HFFc6 (cell line): ENCODE results near the gene KRTAP3-3. TPM values are rescaled to one million over a fixed set of nuclear protein-coding genes. Genes with fewer than 3 reads are reported as not detected.

Source experiments
- DNase-seq: peaks from one replicate; pipeline ENCODE4 v3.0.0-alpha.2; 2018
- H3K27ac Mint-ChIP-seq: 2 replicates; pipeline ENCODE4 v1.8.0; 2020; ENCODE audit warnings: mild to moderate bottlenecking, mixed read lengths
- H3K27me3 Mint-ChIP-seq: 2 replicates; pipeline ENCODE4 v1.8.0; 2021; ENCODE audit warnings: mild to moderate bottlenecking, moderate library complexity, mixed read lengths; ENCODE audit not compliant: insufficient read depth
- H3K36me3 Mint-ChIP-seq: 2 replicates; pipeline ENCODE4 v1.8.0; 2021; ENCODE audit warnings: low read depth, mixed read lengths
- H3K4me1 Mint-ChIP-seq: 2 replicates; pipeline ENCODE4 v1.8.0; 2020; ENCODE audit warnings: low read depth, mixed read lengths
- H3K4me3 Mint-ChIP-seq: 2 replicates; pipeline ENCODE4 v1.8.0; 2020; ENCODE audit warnings: mild to moderate bottlenecking, moderate library complexity, mixed read lengths
- H3K9me3 Mint-ChIP-seq: 2 replicates; pipeline ENCODE4 v1.8.0; 2020; ENCODE audit warnings: mild to moderate bottlenecking, mixed read lengths
- CTCF ChIP-seq: fragments of 200-600 bp; sonication (generic); IDR thresholded peaks from 2 replicates; pipeline ENCODE4 v1.5.0; 2021; ENCODE audit warnings: antibody characterized with exemption, mild to moderate bottlenecking
- total RNA-seq, 6 experiments: library from RNA; stranded (reverse); fragmentation: NEBNext Ultra II Directional; extraction: Animal tissue kit (Norgen Biotek cat#: 25700); gene quantifications; 2 replicates in 1 of 6; 3 replicates in 5 of 6; pipeline ENCODE4 v1.2.3, GENCODE V29; 2021

KRTAP3-3 gene
- total RNA-seq, 6 experiments from 2014 or later, result not detected

DNA sequence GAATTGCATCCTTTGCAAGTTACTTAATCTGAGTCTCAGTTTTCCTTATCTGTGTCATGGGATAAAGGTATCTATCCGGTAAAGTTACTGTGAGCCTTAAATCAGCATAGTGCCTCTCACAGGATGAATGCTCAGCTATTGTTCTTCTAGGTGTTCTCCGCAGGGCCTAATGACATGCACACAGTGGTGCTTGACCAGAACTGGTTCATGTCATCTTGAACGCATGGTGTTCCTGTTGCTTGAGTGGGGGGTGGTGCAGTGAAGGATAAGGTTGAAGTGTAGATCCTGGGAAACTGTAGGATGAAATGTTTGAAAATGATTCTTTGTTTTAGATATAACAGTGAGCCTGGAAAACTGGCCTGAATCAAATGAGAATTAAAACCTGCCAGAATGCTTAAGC lies 13.8 kb downstream of the KRTAP3-3 start:
- TF ChIP-seq CTCF, result no peak
- Mint-ChIP-seq H3K4me3 (no peak overlapping the region), H3K27ac (no peak overlapping the region), H3K27me3 (no peaks in the 10 kb centered on the region), H3K9me3 (no peaks in the 10 kb centered on the region), H3K4me1 (no peaks in the 10 kb centered on the region), H3K36me3 (no peaks in the 10 kb centered on the region)
- no peak for DNase-seq

GRCh38 chr17:40978575-40979151 lies 15.3 kb downstream of the KRTAP3-3 start:
- Mint-ChIP-seq H3K27ac (no peak overlapping the region), H3K36me3 (no peaks in the 10 kb centered on the region), H3K4me1 (no peaks in the 10 kb centered on the region), H3K4me3 (no peak overlapping the region), H3K27me3 (no peaks in the 10 kb centered on the region), H3K9me3 (no peaks in the 10 kb centered on the region)
- no peak for DNase-seq
- no peak for TF ChIP-seq CTCF

DNA sequence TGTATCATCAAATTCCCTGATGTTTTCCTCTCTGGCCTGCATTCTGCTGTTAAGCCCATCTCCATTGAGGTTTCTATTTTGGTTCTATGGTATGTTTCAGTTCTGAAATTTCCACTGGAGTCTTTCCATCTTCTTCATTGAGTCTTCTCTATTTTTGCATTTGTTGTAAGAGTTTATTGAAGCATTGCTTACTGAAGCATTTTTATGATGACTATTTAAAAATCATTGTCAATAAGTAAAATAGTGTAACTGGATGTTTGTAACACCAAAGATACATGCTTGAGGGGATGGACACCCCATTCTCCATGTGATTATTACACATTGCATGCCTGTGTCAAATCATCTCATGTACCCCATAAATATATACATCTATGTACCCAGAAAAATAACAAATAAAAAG lies 18.4 kb downstream of the KRTAP3-3 start:
- Mint-ChIP-seq H3K27me3 (no peaks in the 10 kb centered on the region), H3K27ac (no peak overlapping the region), H3K4me3 (no peak overlapping the region), H3K9me3 (no peaks in the 10 kb centered on the region), H3K4me1 (no peaks in the 10 kb centered on the region), H3K36me3 (no peaks in the 10 kb centered on the region)
- TF ChIP-seq CTCF, result no peak
- no peak for DNase-seq

GRCh38 chr17:40974366-40974765 lies 19.6 kb downstream of the KRTAP3-3 start:
- no peak for TF ChIP-seq CTCF
- H3K4me1 Mint-ChIP-seq, result no peaks in the 10 kb centered on the region
- H3K27ac Mint-ChIP-seq, result no peak overlapping the region
- no peaks in the 10 kb centered on the region for H3K27me3 Mint-ChIP-seq
- no peak overlapping the region for H3K4me3 Mint-ChIP-seq
- no peaks in the 10 kb centered on the region for H3K9me3 Mint-ChIP-seq
- DNase-seq, result no peak
- no peaks in the 10 kb centered on the region for H3K36me3 Mint-ChIP-seq

DNA sequence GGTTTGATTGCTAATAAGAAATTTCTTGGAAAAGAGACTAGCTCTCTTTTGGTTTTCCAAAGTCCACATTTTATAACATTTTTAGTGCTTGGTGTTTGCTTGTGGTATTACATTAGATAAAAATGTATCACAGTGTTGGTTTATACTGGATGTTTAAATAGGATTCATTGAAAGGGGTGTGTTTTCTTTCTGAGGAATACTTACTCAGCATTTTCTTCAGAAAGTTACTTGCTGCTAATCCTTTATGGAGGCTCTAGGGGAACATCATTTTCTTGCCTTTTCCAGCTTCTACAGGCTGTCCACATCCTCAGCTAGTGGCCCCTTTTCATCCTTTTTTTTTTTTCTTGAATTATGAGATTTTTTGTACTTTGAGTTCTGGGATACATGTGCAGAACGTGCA lies 26.4 kb downstream of the KRTAP3-3 start:
- Mint-ChIP-seq H3K36me3 (peaks cover 22% of the 10 kb centered on the region), H3K27me3 (no peaks in the 10 kb centered on the region), H3K4me1 (peaks cover 8% of the 10 kb centered on the region), H3K4me3 (no peak overlapping the region), H3K27ac (no peak overlapping the region), H3K9me3 (peaks cover 22% of the 10 kb centered on the region)
- no peak for DNase-seq
- no peak for TF ChIP-seq CTCF

DNA sequence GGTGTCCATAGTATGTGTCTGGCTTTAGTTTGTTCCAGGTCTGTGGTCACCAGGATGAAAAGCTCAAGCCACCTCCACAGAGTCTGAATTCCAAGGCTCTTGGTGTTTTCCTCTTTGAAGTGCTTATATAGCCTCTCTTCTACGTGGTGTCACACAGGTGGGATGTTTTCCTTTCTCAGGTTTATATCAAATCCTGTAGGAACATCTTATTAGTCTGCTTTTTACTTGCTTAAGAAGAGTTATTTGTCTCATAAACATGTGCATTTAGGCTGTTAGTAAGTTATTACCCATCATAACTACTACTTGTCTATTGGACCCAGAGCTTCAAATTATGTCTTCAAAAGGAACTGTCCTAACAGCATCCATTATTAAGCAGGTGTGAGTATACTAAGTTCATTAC lies 27.1 kb downstream of the KRTAP3-3 start, which contains the start of gene KRT39:
TSS of gene KRT39 (minus strand) at position 101 of the 400 bp plus-strand sequence. CDS start at position 9, 92 bp downstream.
- Mint-ChIP-seq H3K4me3 (no peak within 1 kb of the TSS), H3K27me3 (no peaks in the 10 kb centered on the region), H3K9me3 (peaks cover 22% of the 10 kb centered on the region), H3K4me1 (peaks cover 11% of the 10 kb centered on the region), H3K27ac (no peak within 1 kb of the TSS), H3K36me3 (peaks cover 22% of the 10 kb centered on the region)
- no peak for TF ChIP-seq CTCF
- DNase-seq, result no peak
